ENCODE measurements around the gene CEP112.

DNA sequence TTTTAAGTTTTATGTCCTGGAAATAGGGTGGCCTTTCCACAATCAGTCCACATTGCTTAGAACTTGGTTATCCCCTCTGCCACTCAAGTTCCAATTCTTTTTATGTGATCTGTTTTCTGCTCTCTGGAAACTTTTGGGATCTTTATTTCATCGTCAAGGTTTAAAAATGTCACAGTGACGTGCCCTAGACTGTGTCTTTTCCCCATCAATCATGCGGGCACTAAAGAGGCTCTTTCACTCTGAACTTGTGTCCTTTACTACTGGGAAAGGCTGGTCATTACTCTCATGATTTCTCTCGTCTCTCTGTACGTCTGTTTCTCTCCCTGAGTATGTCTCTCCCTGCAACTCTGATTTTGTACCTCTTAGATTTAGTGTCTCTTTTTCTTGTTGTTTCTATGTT lies 440.7 kb downstream of the CEP112 start:
- TF ChIP-seq CTCF (conservative IDR thresholded peaks at IDR 0.05 in 1 of 2, IDR thresholded peaks at IDR 0.05 in 1 of 2; ENCODE audit: low read depth in 1 of 2, low read length in 2 of 2) (no peak), EZH2 (IDR thresholded peaks at IDR 0.05; ENCODE audit: low read length, missing control alignments) (no peak)

Measured in fibroblast of lung (primary cell).